Measurements from ENCODE around the gene SH3BGR. TPM values are rescaled to one million over a fixed set of nuclear protein-coding genes. Genes with fewer than 3 reads are reported as not detected.

The SH3BGR gene
- total RNA-seq, 2 donors from 2014 or later = 14.6 to 24.9 TPM

DNA sequence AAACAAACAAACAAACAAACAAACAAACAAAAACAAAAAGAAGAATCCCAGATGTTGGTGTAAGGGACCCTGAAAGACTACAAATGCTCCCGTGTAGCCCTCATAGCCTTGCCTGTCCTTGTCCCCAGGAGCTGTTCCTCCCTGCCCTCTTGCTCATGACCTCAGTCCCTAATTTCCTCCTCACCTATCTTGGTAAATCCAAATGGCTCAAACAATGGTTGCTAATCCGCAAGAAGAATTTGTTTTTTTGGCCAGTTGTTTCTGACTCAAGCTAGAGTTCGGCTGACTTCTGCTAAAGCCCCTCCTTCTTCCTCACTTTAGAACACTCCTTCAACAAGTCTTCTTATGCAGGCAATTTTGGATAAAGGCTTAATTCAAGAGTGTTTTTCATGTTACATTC is 21.8 kb upstream of the SH3BGR start:
- H3K9me3 ChIP-seq = no peaks in the 10 kb centered on the region
- H3K36me3 ChIP-seq = no peaks in the 10 kb centered on the region
- no peaks in the 10 kb centered on the region for H3K27me3 ChIP-seq (replicated peaks; ENCODE audit: insufficient read depth)
- DNase-seq (ENCODE audit: low spot score) (no peak), ATAC-seq (ENCODE audit: insufficient number of reproducible peaks, low FRiP score, low read depth) (no peak)
- H3K4me1 ChIP-seq (ENCODE audit: control insufficient read depth in 1 of 2, low read depth in 2 of 2) = peaks cover 0 to 7% of the 10 kb centered on the region in 2 donors
- no peak overlapping the region for H3K4me3 ChIP-seq
- TF ChIP-seq, protein P1, sequence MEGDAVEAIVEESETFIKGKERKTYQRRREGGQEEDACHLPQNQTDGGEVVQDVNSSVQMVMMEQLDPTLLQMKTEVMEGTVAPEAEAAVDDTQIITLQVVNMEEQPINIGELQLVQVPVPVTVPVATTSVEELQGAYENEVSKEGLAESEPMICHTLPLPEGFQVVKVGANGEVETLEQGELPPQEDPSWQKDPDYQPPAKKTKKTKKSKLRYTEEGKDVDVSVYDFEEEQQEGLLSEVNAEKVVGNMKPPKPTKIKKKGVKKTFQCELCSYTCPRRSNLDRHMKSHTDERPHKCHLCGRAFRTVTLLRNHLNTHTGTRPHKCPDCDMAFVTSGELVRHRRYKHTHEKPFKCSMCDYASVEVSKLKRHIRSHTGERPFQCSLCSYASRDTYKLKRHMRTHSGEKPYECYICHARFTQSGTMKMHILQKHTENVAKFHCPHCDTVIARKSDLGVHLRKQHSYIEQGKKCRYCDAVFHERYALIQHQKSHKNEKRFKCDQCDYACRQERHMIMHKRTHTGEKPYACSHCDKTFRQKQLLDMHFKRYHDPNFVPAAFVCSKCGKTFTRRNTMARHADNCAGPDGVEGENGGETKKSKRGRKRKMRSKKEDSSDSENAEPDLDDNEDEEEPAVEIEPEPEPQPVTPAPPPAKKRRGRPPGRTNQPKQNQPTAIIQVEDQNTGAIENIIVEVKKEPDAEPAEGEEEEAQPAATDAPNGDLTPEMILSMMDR (IDR thresholded peaks at IDR 0.05) = no peak
- no peak overlapping the region for H3K27ac ChIP-seq

DNA sequence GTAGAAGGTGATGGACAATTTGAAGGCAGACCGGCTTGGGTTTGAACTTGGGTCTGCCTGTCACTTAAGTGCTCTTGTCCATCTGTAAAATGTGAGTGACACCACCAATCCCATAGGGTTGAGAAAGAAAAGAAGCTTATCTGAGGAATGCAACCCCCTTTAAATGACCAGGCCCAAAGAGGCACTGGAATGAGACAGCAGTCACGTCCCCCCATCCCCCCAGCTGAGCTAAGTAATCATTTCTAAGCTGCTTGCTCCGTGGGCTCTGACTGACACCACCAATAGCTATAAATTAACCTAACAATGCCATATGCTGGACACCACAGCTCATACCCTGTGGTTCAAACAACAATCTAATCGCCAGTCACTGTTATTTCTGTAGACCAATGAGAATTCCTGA is 21.3 kb upstream of the SH3BGR start:
- H3K27ac ChIP-seq = no peak overlapping the region
- DNase-seq (ENCODE audit: low spot score) (no peak), ATAC-seq (ENCODE audit: insufficient number of reproducible peaks, low FRiP score, low read depth) (no peak)
- H3K4me3 ChIP-seq = no peak overlapping the region
- peaks cover 0 to 7% of the 10 kb centered on the region in 2 donors for H3K4me1 ChIP-seq (ENCODE audit: control insufficient read depth in 1 of 2, low read depth in 2 of 2)
- no peaks in the 10 kb centered on the region for H3K9me3 ChIP-seq
- TF ChIP-seq, protein P1 (IDR thresholded peaks at IDR 0.05) = no peak
- no peaks in the 10 kb centered on the region for H3K36me3 ChIP-seq
- no peaks in the 10 kb centered on the region for H3K27me3 ChIP-seq (replicated peaks; ENCODE audit: insufficient read depth)

DNA sequence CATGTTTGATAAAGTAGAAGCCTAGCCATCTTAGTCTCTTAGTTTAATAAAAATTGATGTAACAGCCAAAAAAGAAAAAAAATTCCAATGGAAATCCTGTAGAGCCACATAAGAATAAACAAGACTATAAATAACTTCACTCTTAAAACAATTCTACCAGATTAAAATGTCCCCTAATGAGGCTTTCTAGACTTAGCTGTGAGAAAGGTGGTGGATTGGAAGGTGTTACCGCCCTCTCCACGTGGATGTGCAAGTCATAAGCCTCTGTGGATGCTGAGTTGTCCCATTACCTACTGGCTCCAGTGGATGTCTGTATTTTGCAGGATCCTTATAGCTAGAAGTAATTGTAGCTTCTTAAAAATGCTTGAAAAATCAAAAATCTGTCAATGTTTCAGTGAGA is 20.8 kb upstream of the SH3BGR start:
- DNase-seq (ENCODE audit: low spot score) = no peak
- TF ChIP-seq, protein P1 (IDR thresholded peaks at IDR 0.05) = no peak

DNA sequence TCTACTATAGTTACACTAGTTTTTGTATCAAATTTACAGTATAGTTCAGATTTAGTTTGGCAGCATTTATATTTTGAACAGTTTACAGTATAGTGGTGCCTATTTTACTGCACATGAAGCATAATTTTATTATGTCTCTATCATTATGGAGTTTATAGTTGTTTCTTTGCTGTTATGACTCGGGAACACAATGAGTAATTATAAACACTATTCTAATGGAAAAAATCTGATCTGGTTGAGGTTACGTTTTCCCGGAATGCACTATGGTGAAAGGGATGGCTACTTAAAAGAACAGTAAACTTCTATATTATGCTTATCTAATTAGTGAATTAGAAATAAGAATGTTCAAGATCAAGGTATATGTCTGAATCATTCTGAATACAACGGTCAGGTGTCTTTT is 16.8 kb upstream of the SH3BGR start:
- H3K4me3 ChIP-seq = no peak overlapping the region
- peaks cover 0 to 7% of the 10 kb centered on the region in 2 donors for H3K4me1 ChIP-seq (ENCODE audit: control insufficient read depth in 1 of 2, low read depth in 2 of 2)
- no peaks in the 10 kb centered on the region for H3K36me3 ChIP-seq
- TF ChIP-seq, protein P1 (IDR thresholded peaks at IDR 0.05) = no peak
- no peak overlapping the region for H3K27ac ChIP-seq
- H3K9me3 ChIP-seq = no peaks in the 10 kb centered on the region
- DNase-seq (ENCODE audit: low spot score) (no peak), ATAC-seq (ENCODE audit: insufficient number of reproducible peaks, low FRiP score, low read depth) (no peak)
- H3K27me3 ChIP-seq (replicated peaks; ENCODE audit: insufficient read depth) = no peaks in the 10 kb centered on the region

More for the DNA sequence above, 20.8 kb upstream of the SH3BGR start:
- H3K36me3 ChIP-seq = no peaks in the 10 kb centered on the region
- no peak for ATAC-seq (ENCODE audit: insufficient number of reproducible peaks, low FRiP score, low read depth)
- no peaks in the 10 kb centered on the region for H3K27me3 ChIP-seq (replicated peaks; ENCODE audit: insufficient read depth)
- H3K4me3 ChIP-seq = no peak overlapping the region
- H3K27ac ChIP-seq = no peak overlapping the region
- peaks cover 0 to 7% of the 10 kb centered on the region in 2 donors for H3K4me1 ChIP-seq (ENCODE audit: control insufficient read depth in 1 of 2, low read depth in 2 of 2)
- H3K9me3 ChIP-seq = no peaks in the 10 kb centered on the region

DNA sequence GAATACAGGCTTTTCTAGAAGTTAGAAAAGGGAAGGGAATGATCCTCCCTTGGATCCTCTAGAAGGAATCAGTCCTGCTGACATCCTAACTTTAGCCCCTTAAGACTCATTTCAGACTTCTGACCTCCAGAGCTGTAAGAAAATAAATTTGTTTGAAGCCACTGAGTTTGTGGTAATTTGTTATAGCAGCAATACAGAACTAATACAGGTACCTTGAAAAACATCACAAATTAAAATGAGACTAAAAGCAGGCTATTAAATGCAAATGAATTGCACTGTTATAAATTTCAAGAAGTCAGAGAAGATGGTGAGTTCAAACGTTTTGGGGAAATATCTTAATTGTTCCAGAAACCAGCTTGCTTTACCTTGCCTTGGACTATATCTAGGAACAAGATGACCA is 12.5 kb upstream of the SH3BGR start:
- DNase-seq (ENCODE audit: low spot score) (no peak), ATAC-seq (ENCODE audit: insufficient number of reproducible peaks, low FRiP score, low read depth) (no peak)
- Histone ChIP-seq H3K4me1 (ENCODE audit: control insufficient read depth in 1 of 2, low read depth in 2 of 2) (no peaks in the 10 kb centered on the region), H3K36me3 (no peaks in the 10 kb centered on the region), H3K27ac (no peak overlapping the region), H3K4me3 (no peak overlapping the region), H3K27me3 (replicated peaks; ENCODE audit: insufficient read depth) (no peaks in the 10 kb centered on the region), H3K9me3 (no peaks in the 10 kb centered on the region)
- TF ChIP-seq, protein P1 (IDR thresholded peaks at IDR 0.05) = no peak
